SU-DHL-6 (cell line): ENCODE results near the gene B3GALT2.

Experiments
- H2AFZ ChIP-seq: fragments of 200-600 bp; sonication (generic); 2 replicates; pipeline ENCODE4 v1.6.1; 2014; ENCODE audit warnings: low read depth, mild to moderate bottlenecking, moderate library complexity, mixed read lengths, antibody characterized with exemption, low read length; ENCODE audit not compliant: severe bottlenecking
- H3F3A ChIP-seq: fragments of 200-600 bp; shearing (Covaris generic); 2 replicates; pipeline ENCODE4 v1.6.0; 2016; ENCODE audit warnings: antibody characterized with exemption, mild to moderate bottlenecking; ENCODE audit not compliant: insufficient read depth
- H3K27ac ChIP-seq: fragments of 200-600 bp; sonication (generic); 2 replicates; pipeline ENCODE4 v1.5.1; 2016; ENCODE audit warnings: low read depth, mild to moderate bottlenecking, low read length, moderate library complexity, mixed read lengths
- H3K27me3 ChIP-seq: fragments of 200-600 bp; sonication (generic), shearing (Covaris generic); 2 replicates; pipeline ENCODE4 v1.6.0; 2014; ENCODE audit warnings: mild to moderate bottlenecking, low read length
- H3K36me3 ChIP-seq: fragments of 200-600 bp; sonication (generic); 2 replicates; pipeline ENCODE4 v1.6.1; 2014; ENCODE audit warnings: mild to moderate bottlenecking, low read length, mixed read lengths
- H3K4me2 ChIP-seq: fragments of 300-600, 200-600 bp; shearing (Covaris generic), sonication (generic); 2 replicates; pipeline ENCODE4 v1.6.0; 2014; ENCODE audit warnings: low read length, low read depth, mild to moderate bottlenecking; ENCODE audit not compliant: poor library complexity, severe bottlenecking
- H3K4me3 ChIP-seq: fragments of 200-600 bp; sonication (generic); 2 replicates; pipeline ENCODE4 v1.5.1; 2014; ENCODE audit warnings: antibody characterized with exemption, low read length, mild to moderate bottlenecking, mixed read lengths; ENCODE audit not compliant: insufficient read depth, poor library complexity, severe bottlenecking
- H3K79me2 ChIP-seq: fragments of 200-600 bp; sonication (generic); 2 replicates; pipeline ENCODE4 v1.6.1; 2014; ENCODE audit warnings: mild to moderate bottlenecking, low read length, moderate library complexity; ENCODE audit not compliant: insufficient read depth
- H3K9ac ChIP-seq: fragments of 200-600 bp; sonication (generic); 2 replicates; pipeline ENCODE4 v1.7.0; 2014; ENCODE audit warnings: mild to moderate bottlenecking, low read length
- H3K9me2 ChIP-seq: fragments of 200-600 bp; sonication (generic); replicated peaks from 2 replicates; pipeline ENCODE4 v1.6.1; 2014; ENCODE audit warnings: low read length; ENCODE audit not compliant: insufficient read depth
- H3K9me3 ChIP-seq: fragments of 200-600 bp; sonication (generic); 2 replicates; pipeline ENCODE4 v1.6.1; 2014; ENCODE audit warnings: low read length, mixed read lengths; ENCODE audit not compliant: insufficient read depth
- H4K20me1 ChIP-seq: fragments of 200-600 bp; sonication (generic); 2 replicates; pipeline ENCODE4 v1.6.1; 2014; ENCODE audit warnings: low read depth, mild to moderate bottlenecking, antibody characterized with exemption, low read length, moderate library complexity, mixed read lengths
- EZH2phosphoT487 ChIP-seq: fragments of 200-600 bp; sonication (generic), shearing (Covaris generic); conservative IDR thresholded peaks from 2 replicates; pipeline ENCODE4 v1.6.1; 2018; ENCODE audit warnings: mild to moderate bottlenecking, antibody characterized with exemption, low read length, moderate library complexity, mixed read lengths
- TF ChIP-seq, protein P1 (sequence below): fragments of 200-600 bp; sonication (generic); IDR thresholded peaks from one replicate; pipeline ENCODE4 v1.5.1; 2017; ENCODE audit warnings: antibody characterized with exemption, mild to moderate bottlenecking, low read length, moderate library complexity; ENCODE audit not compliant: insufficient read depth, poor library complexity, severe bottlenecking

Gene B3GALT2

DNA sequence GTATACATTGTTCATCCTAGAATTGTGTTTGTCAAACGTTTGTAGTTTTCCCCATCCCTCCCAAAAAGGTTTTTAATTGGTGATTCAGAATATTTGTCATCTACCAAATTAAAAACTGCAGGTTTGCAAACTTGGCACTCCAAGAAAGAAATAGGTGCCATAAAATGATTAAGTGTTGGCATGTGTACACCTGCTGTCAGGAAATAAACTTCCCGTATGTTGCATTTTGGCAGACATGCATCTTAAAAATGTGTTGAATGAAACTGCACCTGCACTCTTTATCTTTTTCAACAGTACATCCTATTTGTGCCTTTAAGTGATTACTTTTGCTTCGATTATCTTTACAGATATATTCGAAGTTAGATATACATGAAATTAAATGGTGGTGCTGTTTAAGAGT lies 7.3 kb downstream of the B3GALT2 start:
- Histone ChIP-seq H3K4me3 (no peak overlapping the region), H3K79me2 (peaks cover 20% of the 10 kb centered on the region; the same call in 1 of the 2 replicates), H3K9me3 (no peaks in the 10 kb centered on the region), H3K36me3 (no peaks in the 10 kb centered on the region), H3K27ac (no peak overlapping the region), H3K9ac (no peak overlapping the region), H3K9me2 (no peaks in the 10 kb centered on the region), H2AFZ (no peak overlapping the region), H3F3A (peaks cover 23% of the 10 kb centered on the region; the same call in 1 of the 2 replicates), H3K27me3 (no peaks in the 10 kb centered on the region), H3K4me2 (no peak overlapping the region), H4K20me1 (0 out of 2 replicates have a peak, but pooled peaks cover 4% of the 10 kb centered on the region)
- TF ChIP-seq EZH2phosphoT487: no peak
- TF ChIP-seq, protein P1, sequence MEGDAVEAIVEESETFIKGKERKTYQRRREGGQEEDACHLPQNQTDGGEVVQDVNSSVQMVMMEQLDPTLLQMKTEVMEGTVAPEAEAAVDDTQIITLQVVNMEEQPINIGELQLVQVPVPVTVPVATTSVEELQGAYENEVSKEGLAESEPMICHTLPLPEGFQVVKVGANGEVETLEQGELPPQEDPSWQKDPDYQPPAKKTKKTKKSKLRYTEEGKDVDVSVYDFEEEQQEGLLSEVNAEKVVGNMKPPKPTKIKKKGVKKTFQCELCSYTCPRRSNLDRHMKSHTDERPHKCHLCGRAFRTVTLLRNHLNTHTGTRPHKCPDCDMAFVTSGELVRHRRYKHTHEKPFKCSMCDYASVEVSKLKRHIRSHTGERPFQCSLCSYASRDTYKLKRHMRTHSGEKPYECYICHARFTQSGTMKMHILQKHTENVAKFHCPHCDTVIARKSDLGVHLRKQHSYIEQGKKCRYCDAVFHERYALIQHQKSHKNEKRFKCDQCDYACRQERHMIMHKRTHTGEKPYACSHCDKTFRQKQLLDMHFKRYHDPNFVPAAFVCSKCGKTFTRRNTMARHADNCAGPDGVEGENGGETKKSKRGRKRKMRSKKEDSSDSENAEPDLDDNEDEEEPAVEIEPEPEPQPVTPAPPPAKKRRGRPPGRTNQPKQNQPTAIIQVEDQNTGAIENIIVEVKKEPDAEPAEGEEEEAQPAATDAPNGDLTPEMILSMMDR: no peak

DNA sequence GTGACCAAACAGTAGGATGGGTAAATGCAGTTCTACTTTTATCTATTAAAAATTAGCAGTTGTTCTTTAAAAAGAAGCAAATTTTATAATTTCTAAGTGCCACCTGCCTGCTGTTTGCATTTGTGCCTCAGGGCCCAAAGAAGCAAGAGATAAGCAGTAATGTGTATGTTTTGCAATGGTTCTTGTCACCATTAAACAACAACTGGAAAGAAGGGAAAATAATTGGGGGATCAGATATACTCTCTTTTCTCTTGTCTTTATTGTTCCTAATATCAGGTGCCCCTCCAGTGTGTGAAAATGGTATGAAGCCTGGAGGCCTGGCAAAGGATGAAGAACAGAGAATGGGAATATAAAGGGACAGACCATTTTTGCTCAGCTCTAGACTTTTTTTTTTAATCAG lies 9.6 kb downstream of the B3GALT2 start:
- Histone ChIP-seq H2AFZ (no peak overlapping the region), H3K9ac (no peak overlapping the region), H3F3A (peaks cover 15% of the 10 kb centered on the region; the same call in 1 of the 2 replicates), H4K20me1 (no peaks in the 10 kb centered on the region), H3K27ac (no peak overlapping the region), H3K4me2 (no peak overlapping the region), H3K36me3 (no peaks in the 10 kb centered on the region), H3K9me3 (no peaks in the 10 kb centered on the region), H3K27me3 (no peaks in the 10 kb centered on the region), H3K79me2 (peaks cover 19% of the 10 kb centered on the region; the same call in 1 of the 2 replicates), H3K4me3 (no peak overlapping the region), H3K9me2 (no peaks in the 10 kb centered on the region)
- TF ChIP-seq, protein P1: no peak
- TF ChIP-seq EZH2phosphoT487: no peak

DNA sequence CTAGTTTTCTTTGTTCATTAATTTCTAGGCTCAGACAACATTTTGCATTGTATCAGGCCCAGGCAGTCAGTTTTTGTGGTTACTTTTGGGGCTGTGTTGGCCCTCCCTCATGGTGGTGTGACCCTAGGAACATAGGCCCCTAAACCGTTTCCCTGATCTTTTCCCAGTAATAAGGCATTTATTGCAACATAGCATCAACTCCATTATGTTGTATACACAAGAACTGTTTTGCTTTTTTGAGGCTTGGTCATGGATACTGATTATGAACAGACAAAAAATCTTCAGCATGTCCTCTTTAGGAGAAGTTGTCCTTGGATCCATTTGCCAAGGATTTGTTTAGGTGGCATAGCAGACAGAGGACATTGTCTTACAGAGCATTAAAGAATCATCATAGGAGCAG lies 10.3 kb downstream of the B3GALT2 start:
- Histone ChIP-seq H3K27me3 (no peaks in the 10 kb centered on the region), H4K20me1 (no peaks in the 10 kb centered on the region), H3K27ac (no peak overlapping the region), H3K36me3 (no peaks in the 10 kb centered on the region), H3K4me2 (no peak overlapping the region), H3K4me3 (no peak overlapping the region), H3K9me2 (no peaks in the 10 kb centered on the region), H3F3A (peaks cover 9% of the 10 kb centered on the region; the same call in 1 of the 2 replicates), H3K9me3 (no peaks in the 10 kb centered on the region), H2AFZ (no peak overlapping the region), H3K79me2 (peaks cover 26% of the 10 kb centered on the region), H3K9ac (no peak overlapping the region)
- TF ChIP-seq, protein P1: no peak
- TF ChIP-seq EZH2phosphoT487: no peak

DNA sequence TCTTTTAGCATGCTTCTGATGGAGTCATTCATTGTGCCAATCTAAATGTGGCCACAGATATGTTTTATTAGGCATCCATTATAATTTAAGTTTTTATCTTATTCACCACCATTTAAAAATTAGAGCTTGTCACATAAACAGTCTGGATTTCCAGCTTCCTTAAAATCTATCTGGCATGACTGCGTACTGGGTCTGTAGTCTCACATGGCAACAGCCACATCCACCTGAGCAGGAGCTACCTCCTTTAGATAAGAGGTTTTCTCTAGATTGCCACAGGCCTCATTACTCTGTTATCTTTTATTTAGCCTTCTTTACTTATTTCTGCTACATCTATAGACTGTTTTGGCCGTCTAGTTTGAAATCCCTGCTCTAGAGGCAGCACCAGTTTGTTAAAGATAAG lies 29.1 kb downstream of the B3GALT2 start:
- TF ChIP-seq EZH2phosphoT487: no peak
- TF ChIP-seq, protein P1: no peak
- H4K20me1 ChIP-seq: no peaks in the 10 kb centered on the region
- peaks cover 17% of the 10 kb centered on the region; the same call in 1 of the 2 replicates for H3F3A ChIP-seq
- no peak overlapping the region for H3K4me2 ChIP-seq
- H3K9me2 ChIP-seq: no peaks in the 10 kb centered on the region
- H3K9ac ChIP-seq: no peak overlapping the region
- no peaks in the 10 kb centered on the region for H3K9me3 ChIP-seq
- no peak overlapping the region for H3K27ac ChIP-seq
- peaks cover 5% of the 10 kb centered on the region; the same call in 1 of the 2 replicates for H3K79me2 ChIP-seq
- H3K4me3 ChIP-seq: no peak overlapping the region
- no peak overlapping the region for H2AFZ ChIP-seq
- peaks cover 40% of the 10 kb centered on the region for H3K36me3 ChIP-seq
- no peaks in the 10 kb centered on the region for H3K27me3 ChIP-seq
